GM12878 (cell line): ENCODE measurements around the gene COPS7A. TPM values are rescaled to one million over a fixed set of nuclear protein-coding genes. Genes with fewer than 3 reads are reported as not detected.

Source experiments
- ATAC-seq: fragments of 200-7000 bp; cut with Tn5 transposase; 3 replicates; pipeline ENCODE4 v1.9.1; 2020; ENCODE audit warnings: mild to moderate bottlenecking, moderate library complexity
- BruUV-seq: library from RNA; stranded (reverse); fragments of 400-500 nt; replicated peaks from 2 replicates; lab custom pipeline; 2021; lab: Mats Ljungman, UMichigan
- CTCF ChIA-PET: fragments of 300-600 bp; sonication (Branson Sonifier 250); formaldehyde crosslinking; extraction: SDS; loops from one replicate; lab custom pipeline; 2021; ENCODE audit warnings: inconsistent platforms; lab: Yijun Ruan, JAX
- POLR2A ChIA-PET: fragments of 350-600 bp; formaldehyde crosslinking; extraction: SDS; loops from one replicate; lab custom pipeline; 2021; ENCODE audit warnings: inconsistent platforms; lab: Charles Lee
- RAD21 ChIA-PET: fragments of 300-600 bp; sonication (Branson Sonifier 250); formaldehyde crosslinking; loops from one replicate; lab custom pipeline; 2023; ENCODE audit warnings: antibody characterized with exemption; ENCODE audit not compliant: unreplicated experiment; lab: Charles Lee
- SMC1A ChIA-PET: fragments of 300-600 bp; sonication (Branson Sonifier 250); formaldehyde crosslinking; loops from one replicate; lab custom pipeline; 2023; ENCODE audit not compliant: unreplicated experiment, uncharacterized antibody; lab: Charles Lee
- DNase-seq: peaks from one replicate; pipeline ENCODE4 v3.0.0-alpha.2; 2011; ENCODE audit warnings: low read depth, low spot score
- FAIRE-seq: peaks from 3 replicates; lab custom pipeline; 2011; peaks lifted over from hg19 to GRCh38; lab: Jason Lieb, UNC
- H2AFZ ChIP-seq: 2 replicates; pipeline ENCODE4 v1.6.0; 2011; ENCODE audit warnings: low read depth, low read length, control low read depth; ENCODE audit not compliant: control insufficient read depth
- H3K27ac ChIP-seq: 2 replicates; pipeline ENCODE4 v1.5.1; 2011; ENCODE audit warnings: control low read depth; ENCODE audit not compliant: control insufficient read depth, insufficient read depth
- H3K27me3 ChIP-seq, 2 experiments: replicated peaks in 1 of 2; 2 replicates each; pipeline versions ENCODE4 v1.6.0 to v1.6.1; 2011; ENCODE audit warnings: low read length in 1 of 2; ENCODE audit not compliant: control insufficient read depth in 2 of 2, insufficient read depth in 2 of 2
- H3K36me3 ChIP-seq, 2 experiments: 2 replicates each; pipeline ENCODE4 v1.5.1; 2011; ENCODE audit warnings: low read length in 1 of 2; ENCODE audit not compliant: control insufficient read depth in 2 of 2, insufficient read depth in 2 of 2
- H3K4me1 ChIP-seq: 2 replicates; pipeline ENCODE4 v1.6.1; 2011; ENCODE audit warnings: mild to moderate bottlenecking, low read length, moderate library complexity, mixed read lengths; ENCODE audit not compliant: control insufficient read depth, insufficient read depth
- H3K4me2 ChIP-seq: 2 replicates; pipeline ENCODE4 v1.6.0; 2011; ENCODE audit warnings: control low read depth; ENCODE audit not compliant: control insufficient read depth, insufficient read depth
- H3K4me3 ChIP-seq: fragments of 200-600 bp; sonication (generic); 2 replicates; pipeline ENCODE4 v1.5.1; 2016
- H3K79me2 ChIP-seq: 2 replicates; pipeline ENCODE4 v1.6.0; 2011; ENCODE audit warnings: low read length; ENCODE audit not compliant: control insufficient read depth, insufficient read depth
- H3K9ac ChIP-seq: 2 replicates; pipeline ENCODE4 v1.8.0; 2011; ENCODE audit warnings: low read length, control low read depth, mixed read lengths; ENCODE audit not compliant: control insufficient read depth, insufficient read depth
- H3K9me3 ChIP-seq: replicated peaks from 3 replicates; pipeline ENCODE4 v1.5.1; 2011; ENCODE audit warnings: mild to moderate bottlenecking, low read length; ENCODE audit not compliant: control insufficient read depth, insufficient read depth
- H4K20me1 ChIP-seq: 2 replicates; pipeline ENCODE4 v1.6.0; 2011; ENCODE audit not compliant: control insufficient read depth, insufficient read depth
- HDAC6 ChIP-seq: fragments of 200-600 bp; sonication (generic); IDR thresholded peaks from one replicate; pipeline ENCODE4 v1.8.0; 2017; ENCODE audit warnings: antibody characterized with exemption; ENCODE audit not compliant: unreplicated experiment
- HDGF ChIP-seq: fragments of 450-650 bp; IDR thresholded peaks from 2 replicates; pipeline ENCODE4 v1.6.1; 2016; ENCODE audit warnings: antibody characterized with exemption
- WGBS: methylation state at CpG from one replicate; pipeline ENCODE4 v1.1.6; 2016; ENCODE audit warnings: low lambda C conversion rate; ENCODE audit not compliant: insufficient replicate concordance, insufficient coverage; ENCODE audit errors: missing lambda C conversion rate; 5-methylcytosine and 5-hydroxymethylcytosine counted together
- in situ Hi-C: fragments of 300-500 bp; cut with MboI; formaldehyde crosslinking; loops from 9 replicates; pipeline ENCODE4 v1.14.3; 2018; ENCODE audit warnings: mixed read lengths
- intact Hi-C: fragments of 100-400 bp; cut with micrococcal nuclease; formaldehyde crosslinking; loops from one replicate; pipeline ENCODE4 v1.14.2; 2022; ENCODE audit not compliant: unreplicated experiment
- polyA plus RNA-seq, 11 experiments: library from polyadenylated mRNA; depleted of rRNA in 4 of 11; unstranded in 6 of 11; stranded (reverse) in 5 of 11; fragments of >200 nt; fragmentation: Nextera tagmentation in 4 of 11; fragmentation: Illumina TruSeq in 1 of 11; extraction: Ambion mirVana in 4 of 11; extraction: Trizol in 1 of 11; gene quantifications; 1 replicate in 1 of 11; 2 replicates in 10 of 11; pipeline versions ENCODE4 v1.2.1 to v1.2.3, GENCODE V29; 2011 to 2016; ENCODE audit warnings: inconsistent platforms in 2 of 11, missing spikeins in 2 of 11, low read depth in 1 of 11
- total RNA-seq, 4 experiments: library from RNA; depleted of rRNA in 3 of 4; stranded (reverse); fragments of >200 nt in 3 of 4; fragmentation: Illumina TruSeq in 1 of 4; extraction: Trizol in 1 of 4; gene quantifications; 2 replicates each; pipeline versions ENCODE4 v1.2.1 to v1.2.3, GENCODE V29; 2013 to 2021
- TF ChIP-seq, protein P1 (sequence below): fragments of 450-650 bp; IDR thresholded peaks from 2 replicates; pipeline ENCODE4 v1.6.1; 2016; ENCODE audit warnings: mild to moderate bottlenecking
- TF ChIP-seq, protein P2 (sequence below): IDR thresholded peaks from 2 replicates; pipeline ENCODE4 v1.6.1; 2012; ENCODE audit warnings: low read depth, low read length, improper control_type of control experiment

Gene COPS7A
- total and polyA plus RNA-seq, 10 of the 15 experiments (the other 5 are each of a cell fraction or from before 2014, with no cell fraction given) = 25.7 to 74.0 (median 51.9) TPM

DNA sequence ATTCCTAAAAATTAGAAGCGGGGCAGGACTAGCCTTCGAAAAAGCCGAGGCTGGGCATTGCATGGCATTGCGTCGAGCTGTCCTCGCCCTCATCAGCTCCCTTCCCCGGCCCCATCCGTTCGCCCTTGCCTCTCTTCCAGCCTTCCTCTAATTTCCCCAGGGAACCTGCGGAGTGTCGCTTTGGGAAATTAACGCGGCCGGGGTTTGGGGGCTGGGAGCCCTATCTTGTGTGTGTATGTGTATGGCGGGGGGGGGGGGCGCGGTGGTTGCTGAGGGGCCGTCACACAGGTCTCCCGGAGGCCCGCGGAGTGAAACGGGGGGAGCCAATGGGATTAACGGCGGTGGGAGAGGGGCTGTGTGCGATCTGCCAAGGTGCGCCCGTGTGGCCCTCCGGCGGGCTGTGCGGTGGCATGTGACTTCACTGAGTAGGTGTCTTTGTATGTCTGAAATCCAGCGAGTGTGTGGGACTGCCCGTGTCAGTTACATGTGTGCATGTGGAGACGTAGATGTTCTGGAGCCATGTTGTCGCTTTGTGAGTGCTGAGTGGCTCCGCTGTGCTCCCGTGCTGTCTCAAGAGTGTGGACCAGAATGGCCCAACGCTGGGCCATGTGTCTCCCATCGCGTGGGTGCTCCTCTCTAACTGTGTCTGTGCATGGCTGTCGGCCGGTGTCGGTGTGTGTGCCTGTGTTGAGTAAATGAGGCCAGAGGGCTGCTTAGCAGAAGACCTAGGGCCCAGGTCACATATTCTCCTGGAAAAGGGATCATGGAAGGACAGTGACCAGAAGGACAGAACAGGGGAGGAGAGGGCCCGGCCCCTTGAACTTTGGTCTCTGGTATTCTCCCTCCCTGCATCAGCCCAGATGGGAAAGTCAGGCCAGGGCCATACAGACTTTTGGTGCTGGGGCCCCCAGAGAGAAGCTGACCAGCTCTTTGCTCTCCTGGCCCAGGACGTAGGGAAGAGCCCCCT is 43.8 kb downstream of the COPS7A start:
- peak overlapping the region; percentile 90 for H3K4me2 ChIP-seq
- WGBS = 51% methylated on average over 40 of the region's 44 CpGs
- H3K4me1 ChIP-seq = peaks cover 41% of the 10 kb centered on the region
- H3K36me3 ChIP-seq = no peaks in the 10 kb centered on the region
- RAD21 ChIA-PET = interaction anchor here (0.6 to 4.1 kb wide), 10 partner anchors 9 to 177 kb away, joined by 3 to 51 read pairs (median 4); partner anchors contain the start of gene MLF2
- peak overlapping the region; percentile 75 for H2AFZ ChIP-seq
- POLR2A ChIA-PET = interaction anchor here (1.0 to 3.2 kb wide), 9 partner anchors 7 to 85 kb away, joined by 4 to 60 read pairs (median 7); partner anchors contain the start of genes CDCA3, COPS7A, MLF2 and USP5
- no peak for DNase-seq
- SMC1A ChIA-PET = interaction anchor here (1.0 to 4.2 kb wide), 6 partner anchors 9 to 82 kb away, joined by 3 to 39 read pairs (median 5); partner anchors contain the start of gene MLF2
- TF ChIP-seq HDGF (0 out of 2 replicates have a peak, but pooled peaks have one; percentile 3), HDAC6 (no peak)
- TF ChIP-seq, protein P1, sequence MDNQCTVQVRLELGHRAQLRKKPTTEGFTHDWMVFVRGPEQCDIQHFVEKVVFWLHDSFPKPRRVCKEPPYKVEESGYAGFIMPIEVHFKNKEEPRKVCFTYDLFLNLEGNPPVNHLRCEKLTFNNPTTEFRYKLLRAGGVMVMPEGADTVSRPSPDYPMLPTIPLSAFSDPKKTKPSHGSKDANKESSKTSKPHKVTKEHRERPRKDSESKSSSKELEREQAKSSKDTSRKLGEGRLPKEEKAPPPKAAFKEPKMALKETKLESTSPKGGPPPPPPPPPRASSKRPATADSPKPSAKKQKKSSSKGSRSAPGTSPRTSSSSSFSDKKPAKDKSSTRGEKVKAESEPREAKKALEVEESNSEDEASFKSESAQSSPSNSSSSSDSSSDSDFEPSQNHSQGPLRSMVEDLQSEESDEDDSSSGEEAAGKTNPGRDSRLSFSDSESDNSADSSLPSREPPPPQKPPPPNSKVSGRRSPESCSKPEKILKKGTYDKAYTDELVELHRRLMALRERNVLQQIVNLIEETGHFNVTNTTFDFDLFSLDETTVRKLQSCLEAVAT = peak; percentile 95
- TF ChIP-seq, protein P2, sequence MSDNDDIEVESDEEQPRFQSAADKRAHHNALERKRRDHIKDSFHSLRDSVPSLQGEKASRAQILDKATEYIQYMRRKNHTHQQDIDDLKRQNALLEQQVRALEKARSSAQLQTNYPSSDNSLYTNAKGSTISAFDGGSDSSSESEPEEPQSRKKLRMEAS = 0 out of 2 replicates have a peak, but pooled peaks have one; percentile 23
- peak overlapping the region; percentile 83 for H3K4me3 ChIP-seq
- no peaks in the 10 kb centered on the region for H4K20me1 ChIP-seq
- peaks cover 16% of the 10 kb centered on the region for H3K79me2 ChIP-seq
- BruUV-seq = TSS peak; percentile 43
- no peaks in the 10 kb centered on the region for H3K27me3 ChIP-seq
- H3K9ac ChIP-seq = peak overlapping the region; percentile 72
- H3K9me3 ChIP-seq = no peaks in the 10 kb centered on the region
- intact Hi-C loops = no loop called here
- no peak for ATAC-seq
- FAIRE-seq = no peak
- peak overlapping the region; percentile 24; the same call in 1 of the 2 replicates for H3K27ac ChIP-seq
- in situ Hi-C loops = no loop called here
- CTCF ChIA-PET = interaction anchor here (0.7 to 3.5 kb wide), 12 partner anchors 9 to 405 kb away, joined by 3 to 67 read pairs (median 6); partner anchors contain the start of genes CD4, COPS7A, MLF2 and ZNF384
